Measurements from ENCODE around the gene UBE2B. TPM values are rescaled to one million over a fixed set of nuclear protein-coding genes. Genes with fewer than 3 reads are reported as not detected.
A peak's percentile ranks its signal among the peaks of the same experiment; 100 is the strongest.

Gene UBE2B
- total RNA-seq, 2 donors from 2014 or later: 62.6 to 89.5 TPM

- DNase-seq (ENCODE audit: low spot score) (peak; percentile 73), ATAC-seq (peak; percentile 94)
- H3K36me3 Mint-ChIP-seq: no peaks in the 10 kb centered on the region
- peak overlapping the region; percentile 30 for H3K4me3 Mint-ChIP-seq
- H3K27me3 Mint-ChIP-seq: peaks cover 0 to 6% of the 10 kb centered on the region in 2 donors
- peak overlapping the region; percentile 56 to 70 for H3K27ac Mint-ChIP-seq
- peaks cover 11% of the 10 kb centered on the region in 2 donors for H3K4me1 Mint-ChIP-seq (ENCODE audit: low read depth in 2 of 2)
- H3K9me3 Mint-ChIP-seq: no peaks in the 10 kb centered on the region
These were observed 65.4 kb downstream of the UBE2B start for GRCh38 chr5:134436523-134437339.

GRCh38 chr5:134437340-134437846 is 66.0 kb downstream of the UBE2B start:
- H3K4me3 Mint-ChIP-seq: peak overlapping the region; percentile 30
- H3K27me3 Mint-ChIP-seq: peaks cover 0 to 2% of the 10 kb centered on the region in 2 donors
- DNase-seq (ENCODE audit: low spot score) (no peak), ATAC-seq (no peak)
- no peaks in the 10 kb centered on the region for H3K36me3 Mint-ChIP-seq
- no peaks in the 10 kb centered on the region for H3K9me3 Mint-ChIP-seq
- peak overlapping the region in 1 of 2 donors; percentile 70 for H3K27ac Mint-ChIP-seq
- H3K4me1 Mint-ChIP-seq (ENCODE audit: low read depth in 2 of 2): peaks cover 11% of the 10 kb centered on the region in 2 donors

DNA sequence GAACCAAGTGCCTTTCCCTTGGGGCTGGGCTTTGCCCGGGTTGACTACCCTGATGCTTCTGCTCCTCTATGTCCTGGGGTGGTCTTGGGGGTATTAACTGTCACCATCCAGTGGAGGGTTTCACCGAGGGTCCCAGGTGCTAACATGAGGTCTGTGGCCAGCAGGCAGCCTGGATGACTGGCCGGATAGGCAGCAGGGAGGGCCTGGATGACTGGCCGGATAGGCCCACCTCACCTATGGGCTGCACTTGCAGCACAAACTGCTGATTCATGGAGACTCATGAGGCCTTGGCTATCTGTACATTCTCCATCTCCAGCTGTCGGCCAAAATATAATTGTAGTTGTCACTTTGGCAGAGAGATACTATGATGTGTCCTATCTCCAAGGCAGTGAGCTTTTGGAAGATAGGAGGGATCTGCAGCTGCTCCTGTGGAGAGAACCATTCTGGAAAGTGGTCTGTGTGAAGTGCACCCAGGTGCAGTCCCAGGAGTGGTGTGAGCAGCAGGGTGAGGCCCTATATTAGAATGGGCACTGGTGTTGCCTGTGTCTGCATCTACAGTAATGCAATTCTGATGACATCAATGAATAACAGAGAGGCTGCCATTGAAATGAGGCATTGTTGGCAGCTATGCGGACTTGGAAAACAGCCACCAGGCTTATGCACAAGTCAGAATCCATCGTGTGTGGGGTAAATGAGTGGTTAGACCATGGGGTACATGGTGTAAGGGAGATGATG is 66.6 kb downstream of the UBE2B start:
- no peak for DNase-seq (ENCODE audit: low spot score)
- no peaks in the 10 kb centered on the region for H3K9me3 Mint-ChIP-seq
- no peaks in the 10 kb centered on the region for H3K36me3 Mint-ChIP-seq
- no peak overlapping the region for H3K27ac Mint-ChIP-seq
- peaks cover 0 to 2% of the 10 kb centered on the region in 2 donors for H3K27me3 Mint-ChIP-seq
- ATAC-seq: no peak
- no peak overlapping the region for H3K4me3 Mint-ChIP-seq
- peaks cover 11% of the 10 kb centered on the region in 2 donors for H3K4me1 Mint-ChIP-seq (ENCODE audit: low read depth in 2 of 2)

- peaks cover 11% of the 10 kb centered on the region in 2 donors for H3K4me1 Mint-ChIP-seq (ENCODE audit: low read depth in 2 of 2)
- no peak for ATAC-seq
- no peak overlapping the region for H3K4me3 Mint-ChIP-seq
- DNase-seq (ENCODE audit: low spot score): no peak
- no peaks in the 10 kb centered on the region for H3K36me3 Mint-ChIP-seq
- H3K27ac Mint-ChIP-seq: no peak overlapping the region
- peaks cover 0 to 2% of the 10 kb centered on the region in 2 donors for H3K27me3 Mint-ChIP-seq
- no peaks in the 10 kb centered on the region for H3K9me3 Mint-ChIP-seq
These were observed 67.4 kb downstream of the UBE2B start for GRCh38 chr5:134438721-134439123.

DNA sequence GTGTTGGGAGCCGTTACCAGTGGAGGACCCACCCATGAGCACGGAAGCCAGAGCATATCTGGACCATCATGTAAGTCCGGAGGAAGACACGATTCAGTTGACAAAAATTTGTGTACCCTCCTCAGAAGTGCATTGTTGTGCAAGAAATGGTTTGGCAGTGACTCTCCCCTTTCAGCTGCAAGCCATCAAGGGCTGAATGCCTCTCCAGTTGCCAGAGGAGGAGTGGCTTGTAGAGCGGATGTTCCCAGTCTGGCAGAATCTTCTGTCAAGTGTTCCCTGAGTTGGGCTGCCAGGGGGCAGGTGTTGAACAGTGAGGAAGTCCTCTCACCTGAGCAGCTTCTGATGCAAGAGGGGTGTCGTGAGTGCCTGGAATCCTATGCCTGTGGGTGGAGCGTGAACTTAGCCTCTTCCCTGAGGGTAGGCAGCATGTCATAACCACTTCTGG is 67.9 kb downstream of the UBE2B start:
- DNase-seq (ENCODE audit: low spot score): no peak
- peaks cover 0 to 2% of the 10 kb centered on the region in 2 donors for H3K27me3 Mint-ChIP-seq
- no peaks in the 10 kb centered on the region for H3K36me3 Mint-ChIP-seq
- no peak overlapping the region for H3K4me3 Mint-ChIP-seq
- H3K9me3 Mint-ChIP-seq: no peaks in the 10 kb centered on the region
- no peak for ATAC-seq
- H3K27ac Mint-ChIP-seq: no peak overlapping the region
- peaks cover 11% of the 10 kb centered on the region in 2 donors for H3K4me1 Mint-ChIP-seq (ENCODE audit: low read depth in 2 of 2)

DNA sequence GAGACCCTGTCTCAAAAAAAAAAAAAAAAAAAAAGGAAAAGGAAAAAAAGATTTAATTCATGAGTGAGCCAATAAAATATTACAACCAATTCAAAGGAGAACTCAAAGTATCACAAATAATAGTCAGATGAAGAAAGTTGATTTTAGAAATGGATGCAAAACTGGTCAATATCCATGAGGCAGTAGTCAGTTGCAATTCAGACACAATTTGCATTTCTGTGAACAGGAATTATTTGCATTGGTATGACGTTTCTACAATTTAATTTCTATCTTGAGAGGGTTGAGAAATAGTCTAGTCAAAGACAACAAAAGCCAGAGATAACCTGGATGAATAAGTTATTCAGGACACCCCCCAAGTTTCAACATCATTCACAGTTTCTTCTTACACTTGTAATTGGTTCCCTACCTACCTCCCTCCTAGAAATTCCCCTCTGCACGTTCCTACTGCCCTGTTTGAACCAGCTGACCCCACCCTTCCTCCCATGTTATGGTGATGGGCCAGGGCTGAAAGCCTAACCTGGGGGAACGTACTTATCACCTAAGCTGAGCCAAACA is 68.9 kb downstream of the UBE2B start:
- Mint-ChIP-seq H3K4me3 (no peak overlapping the region), H3K36me3 (no peaks in the 10 kb centered on the region), H3K4me1 (ENCODE audit: low read depth in 2 of 2) (peaks cover 11 to 16% of the 10 kb centered on the region in 2 donors)

More for the DNA sequence above, 68.9 kb downstream of the UBE2B start:
- no peak overlapping the region for H3K27ac Mint-ChIP-seq
- H3K27me3 Mint-ChIP-seq: peaks cover 0 to 2% of the 10 kb centered on the region in 2 donors
- no peaks in the 10 kb centered on the region for H3K9me3 Mint-ChIP-seq
- DNase-seq (ENCODE audit: low spot score): no peak
- no peak for ATAC-seq

Other genes with a start within 250 kb of the UBE2B start
- gene SKP1, start 194.6 kb upstream of the UBE2B start, total RNA-seq: 100 to 1,000 TPM; 162 to 210 TPM
- 100 to 1,000 TPM; 126 to 185 TPM for gene PPP2CA, start 145.5 kb upstream of the UBE2B start, total RNA-seq
- 1 to 10 TPM; 2.9 to 3.3 TPM for gene CDKL3, start 4.4 kb upstream of the UBE2B start, total RNA-seq
- gene CDKN2AIPNL, start 40.3 kb downstream of the UBE2B start, total RNA-seq: 10 to 100 TPM; 28.2 to 36.5 TPM
- gene JADE2, start 154.1 kb downstream of the UBE2B start, total RNA-seq: 10 to 100 TPM; 45.2 to 70.8 TPM

All from natural killer cell treated with Interleukin-12 subunit alpha and Interleukin-12 subunit beta and Interleukin-15 and Interleukin-18, amount 100 ng/mL, for 72 hours (primary cell).